ENCODE measurements around the gene RELN.
"Not testable (repeated sequence)": the region's sequence is repeated elsewhere in the genome, so short reads cannot be mapped to it uniquely, and the experiment has no call there.

The RELN gene

DNA sequence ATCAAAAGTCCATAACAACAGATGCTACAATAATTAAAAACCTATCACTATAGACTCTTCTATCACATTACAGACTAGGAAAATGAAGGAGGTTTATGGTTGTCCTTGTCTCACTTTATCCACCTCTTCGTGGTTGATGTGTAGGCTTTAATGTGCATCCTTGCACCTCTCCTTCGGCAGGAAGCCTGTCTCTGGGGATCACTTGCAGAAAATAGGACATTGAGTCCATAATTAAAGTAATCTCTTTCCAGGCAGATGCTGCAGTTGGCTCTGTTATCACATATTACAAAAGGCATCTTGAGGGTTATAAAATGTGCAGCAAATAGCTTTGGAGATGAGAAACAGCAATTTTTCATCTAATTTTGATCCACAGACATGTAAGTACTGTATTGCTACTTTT is 168.4 kb downstream of the RELN start:
- H2AFZ ChIP-seq (ENCODE audit: low read length): no peak overlapping the region
- no peak overlapping the region for H3K27ac ChIP-seq (ENCODE audit: low read depth, low read length, poor library complexity, severe bottlenecking)
- no peak overlapping the region for H3K4me3 ChIP-seq (ENCODE audit: low read depth, low read length, poor library complexity, severe bottlenecking)
- H3K9me2 ChIP-seq (ENCODE audit: low read depth, low read length): no peaks in the 10 kb centered on the region
- H3K9me3 ChIP-seq (ENCODE audit: low read length): no peaks in the 10 kb centered on the region
- no peak overlapping the region for H3K9ac ChIP-seq (ENCODE audit: low read length)
- no peak overlapping the region for H3K4me2 ChIP-seq (ENCODE audit: low read length)
- no peaks in the 10 kb centered on the region for H4K20me1 ChIP-seq (ENCODE audit: insufficient read depth, low read length)
- H3K79me2 ChIP-seq (ENCODE audit: insufficient read depth, low read length): no peaks in the 10 kb centered on the region
- H3K4me1 ChIP-seq (ENCODE audit: insufficient read depth, low read length, severe bottlenecking): no peaks in the 10 kb centered on the region
- no peaks in the 10 kb centered on the region for H3F3A ChIP-seq (ENCODE audit: insufficient read depth, low read length)
- H3K36me3 ChIP-seq (ENCODE audit: insufficient read depth, low read length): no peaks in the 10 kb centered on the region
- H3K27me3 ChIP-seq (ENCODE audit: insufficient read depth, low read length): no peaks in the 10 kb centered on the region
- no peak for TF ChIP-seq CTCF (IDR thresholded peaks at IDR 0.05; ENCODE audit: low read length)
- TF ChIP-seq EZH2 (IDR thresholded peaks at IDR 0.05; ENCODE audit: borderline replicate concordance, low read length): no peak

DNA sequence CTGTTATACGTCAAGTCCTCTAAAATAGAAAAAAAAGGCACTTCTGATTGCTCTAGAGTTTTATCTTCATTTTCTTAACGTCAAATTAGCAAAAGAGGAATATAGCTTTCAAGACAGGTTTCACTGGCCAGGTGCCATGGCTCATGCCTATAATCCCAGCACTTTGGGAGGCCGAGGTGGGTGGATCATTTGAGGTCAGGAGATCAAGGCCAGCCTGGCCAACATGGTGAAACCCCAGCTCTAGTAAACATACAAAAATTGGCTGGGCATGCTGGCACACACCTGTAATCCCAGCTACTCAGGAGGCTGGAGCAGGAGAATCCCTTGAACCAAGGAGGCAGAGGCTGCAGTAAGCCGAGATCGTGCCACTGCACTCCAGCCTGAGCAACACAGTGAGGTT is 173.5 kb downstream of the RELN start:
- H3K79me2 ChIP-seq (ENCODE audit: insufficient read depth, low read length); H3K4me2 ChIP-seq (ENCODE audit: low read length); H2AFZ ChIP-seq (ENCODE audit: low read length); H3K9me2 ChIP-seq (ENCODE audit: low read depth, low read length); H3K4me3 ChIP-seq (ENCODE audit: low read depth, low read length, poor library complexity, severe bottlenecking); H3F3A ChIP-seq (ENCODE audit: insufficient read depth, low read length); H3K9ac ChIP-seq (ENCODE audit: low read length); H4K20me1 ChIP-seq (ENCODE audit: insufficient read depth, low read length); H3K27ac ChIP-seq (ENCODE audit: low read depth, low read length, poor library complexity, severe bottlenecking); H3K9me3 ChIP-seq (ENCODE audit: low read length); H3K4me1 ChIP-seq (ENCODE audit: insufficient read depth, low read length, severe bottlenecking); H3K36me3 ChIP-seq (ENCODE audit: insufficient read depth, low read length); H3K27me3 ChIP-seq (ENCODE audit: insufficient read depth, low read length): not testable (repeated sequence)

DNA sequence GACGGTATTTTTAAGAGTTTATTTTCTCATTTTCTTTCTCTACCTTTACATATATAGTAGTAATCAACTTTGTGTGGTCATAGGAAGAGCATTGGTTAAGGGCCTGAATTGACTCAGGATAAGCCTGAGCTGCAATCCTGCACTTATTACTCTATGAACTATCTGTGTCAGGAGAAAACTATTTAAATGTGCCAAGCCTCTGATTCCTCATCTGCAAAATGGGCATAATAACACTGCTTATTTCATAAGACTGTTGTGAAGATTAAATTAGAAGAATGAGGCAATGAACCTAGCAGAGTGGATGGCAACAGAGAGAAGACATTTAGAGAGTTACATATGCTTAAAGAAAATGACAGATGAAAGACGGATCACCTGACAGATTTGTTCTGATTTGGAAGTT is 175.5 kb downstream of the RELN start:
- no peak overlapping the region for H3K9ac ChIP-seq (ENCODE audit: low read length)
- no peak overlapping the region for H3K4me2 ChIP-seq (ENCODE audit: low read length)
- no peak for TF ChIP-seq EZH2 (IDR thresholded peaks at IDR 0.05; ENCODE audit: borderline replicate concordance, low read length)
- TF ChIP-seq CTCF (IDR thresholded peaks at IDR 0.05; ENCODE audit: low read length): no peak
- H3K27ac ChIP-seq (ENCODE audit: low read depth, low read length, poor library complexity, severe bottlenecking): no peak overlapping the region
- no peaks in the 10 kb centered on the region for H3K36me3 ChIP-seq (ENCODE audit: insufficient read depth, low read length)
- H3K79me2 ChIP-seq (ENCODE audit: insufficient read depth, low read length): no peaks in the 10 kb centered on the region
- no peaks in the 10 kb centered on the region for H3K9me2 ChIP-seq (ENCODE audit: low read depth, low read length)
- H3K4me3 ChIP-seq (ENCODE audit: low read depth, low read length, poor library complexity, severe bottlenecking): no peak overlapping the region
- H3K9me3 ChIP-seq (ENCODE audit: low read length): no peaks in the 10 kb centered on the region
- H3K4me1 ChIP-seq (ENCODE audit: insufficient read depth, low read length, severe bottlenecking): no peaks in the 10 kb centered on the region
- no peaks in the 10 kb centered on the region for H3K27me3 ChIP-seq (ENCODE audit: insufficient read depth, low read length)
- H4K20me1 ChIP-seq (ENCODE audit: insufficient read depth, low read length): no peaks in the 10 kb centered on the region
- H3F3A ChIP-seq (ENCODE audit: insufficient read depth, low read length): no peaks in the 10 kb centered on the region
- no peak overlapping the region for H2AFZ ChIP-seq (ENCODE audit: low read length)

GRCh38 chr7:103811997-103812396 is 177.5 kb downstream of the RELN start:
- H3K4me2 ChIP-seq (ENCODE audit: low read length): no peak overlapping the region

More at GRCh38 chr7:103811997-103812396, 177.5 kb downstream of the RELN start:
- no peaks in the 10 kb centered on the region for H3K9me3 ChIP-seq (ENCODE audit: low read length)
- no peaks in the 10 kb centered on the region for H3K9me2 ChIP-seq (ENCODE audit: low read depth, low read length)
- no peaks in the 10 kb centered on the region for H3K36me3 ChIP-seq (ENCODE audit: insufficient read depth, low read length)
- H3F3A ChIP-seq (ENCODE audit: insufficient read depth, low read length): no peaks in the 10 kb centered on the region
- H3K4me3 ChIP-seq (ENCODE audit: low read depth, low read length, poor library complexity, severe bottlenecking): no peak overlapping the region
- no peak for TF ChIP-seq EZH2 (IDR thresholded peaks at IDR 0.05; ENCODE audit: borderline replicate concordance, low read length)
- TF ChIP-seq CTCF (IDR thresholded peaks at IDR 0.05; ENCODE audit: low read length): no peak
- H2AFZ ChIP-seq (ENCODE audit: low read length): no peak overlapping the region
- H3K79me2 ChIP-seq (ENCODE audit: insufficient read depth, low read length): no peaks in the 10 kb centered on the region
- no peak overlapping the region for H3K27ac ChIP-seq (ENCODE audit: low read depth, low read length, poor library complexity, severe bottlenecking)
- H3K9ac ChIP-seq (ENCODE audit: low read length): no peak overlapping the region
- H4K20me1 ChIP-seq (ENCODE audit: insufficient read depth, low read length): no peaks in the 10 kb centered on the region
- H3K4me1 ChIP-seq (ENCODE audit: insufficient read depth, low read length, severe bottlenecking): no peaks in the 10 kb centered on the region
- H3K27me3 ChIP-seq (ENCODE audit: insufficient read depth, low read length): no peaks in the 10 kb centered on the region

Data from OCI-LY1 (cell line).